OCI-LY3 (cell line): ENCODE results near the gene MMEL1.

Experiments
- EZH2phosphoT487 ChIP-seq: fragments of 200-600 bp; shearing (Covaris generic); IDR thresholded peaks from 2 replicates; pipeline ENCODE4 v1.6.1; 2018; ENCODE audit warnings: antibody characterized with exemption, mixed run types, low read depth
- TF ChIP-seq, protein P1 (sequence below): fragments of 200-600, 300-600 bp; sonication (generic); IDR thresholded peaks from 2 replicates; pipeline ENCODE4 v1.5.1; 2014; ENCODE audit warnings: antibody characterized with exemption, low read length, low read depth

DNA sequence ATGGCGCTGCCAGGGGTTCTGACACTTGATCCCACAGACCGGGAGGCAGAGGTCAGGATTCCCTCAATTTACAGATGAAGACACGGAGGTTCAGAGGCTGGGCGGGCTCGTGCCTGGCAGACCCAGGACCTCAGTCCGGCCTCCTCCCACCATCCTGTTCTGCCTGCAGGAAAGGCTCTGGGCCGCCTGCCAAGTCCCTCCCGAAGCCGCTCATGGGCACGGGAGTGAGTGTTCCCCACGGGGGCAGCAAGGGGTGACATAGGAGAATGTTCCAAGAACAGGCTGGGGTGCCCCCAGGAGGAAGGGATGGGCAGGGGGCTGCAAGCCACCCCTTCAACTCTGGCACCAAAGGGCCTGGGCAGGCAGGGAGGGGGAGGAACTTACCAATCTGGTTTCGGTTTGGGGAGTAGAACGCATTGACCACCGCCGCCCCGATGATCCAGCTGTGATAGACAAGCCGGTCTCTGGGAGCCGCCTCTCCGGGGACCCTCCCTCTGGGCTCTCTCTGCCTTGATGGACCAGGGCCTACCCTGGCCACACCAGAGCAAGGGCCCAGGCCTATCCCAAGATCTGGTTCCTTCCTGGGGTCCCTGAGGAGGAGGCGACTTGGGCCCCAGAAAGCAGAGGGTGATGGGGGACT lies 38.7 kb downstream of the MMEL1 start:
- TF ChIP-seq EZH2phosphoT487, result no peak
- TF ChIP-seq, protein P1, sequence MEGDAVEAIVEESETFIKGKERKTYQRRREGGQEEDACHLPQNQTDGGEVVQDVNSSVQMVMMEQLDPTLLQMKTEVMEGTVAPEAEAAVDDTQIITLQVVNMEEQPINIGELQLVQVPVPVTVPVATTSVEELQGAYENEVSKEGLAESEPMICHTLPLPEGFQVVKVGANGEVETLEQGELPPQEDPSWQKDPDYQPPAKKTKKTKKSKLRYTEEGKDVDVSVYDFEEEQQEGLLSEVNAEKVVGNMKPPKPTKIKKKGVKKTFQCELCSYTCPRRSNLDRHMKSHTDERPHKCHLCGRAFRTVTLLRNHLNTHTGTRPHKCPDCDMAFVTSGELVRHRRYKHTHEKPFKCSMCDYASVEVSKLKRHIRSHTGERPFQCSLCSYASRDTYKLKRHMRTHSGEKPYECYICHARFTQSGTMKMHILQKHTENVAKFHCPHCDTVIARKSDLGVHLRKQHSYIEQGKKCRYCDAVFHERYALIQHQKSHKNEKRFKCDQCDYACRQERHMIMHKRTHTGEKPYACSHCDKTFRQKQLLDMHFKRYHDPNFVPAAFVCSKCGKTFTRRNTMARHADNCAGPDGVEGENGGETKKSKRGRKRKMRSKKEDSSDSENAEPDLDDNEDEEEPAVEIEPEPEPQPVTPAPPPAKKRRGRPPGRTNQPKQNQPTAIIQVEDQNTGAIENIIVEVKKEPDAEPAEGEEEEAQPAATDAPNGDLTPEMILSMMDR, result no peak
